HepG2 (cell line): ENCODE measurements around the gene FYTTD1. TPM values are rescaled to one million over a fixed set of nuclear protein-coding genes. Genes with fewer than 3 reads are reported as not detected.

Experiments used
- ARHGAP35 ChIP-seq: sonication (generic); formaldehyde crosslinking; IDR thresholded peaks from 2 replicates; pipeline ENCODE4 v1.9.0; 2022; ENCODE audit warnings: mild to moderate bottlenecking, inconsistent platforms, moderate library complexity, missing genetic modification reagents, borderline replicate concordance
- HDAC6 ChIP-seq: fragments of 200-600 bp; sonication (generic); IDR thresholded peaks from 2 replicates; pipeline ENCODE4 v1.7.0; 2017; ENCODE audit warnings: mild to moderate bottlenecking, antibody characterized with exemption, low read length, low read depth
- HNF4A ChIP-seq: sonication (generic); formaldehyde crosslinking; IDR thresholded peaks from 2 replicates; pipeline ENCODE4 v1.4.0; 2020; ENCODE audit warnings: missing genetic modification reagents
- HOXA5 ChIP-seq: sonication (generic); formaldehyde crosslinking; IDR thresholded peaks from 2 replicates; pipeline ENCODE4 v1.4.0; 2020; ENCODE audit warnings: missing genetic modification reagents
- IKZF4 ChIP-seq: sonication (generic); formaldehyde crosslinking; IDR thresholded peaks from 2 replicates; pipeline ENCODE4 v1.5.1; 2020; ENCODE audit warnings: borderline replicate concordance, mild to moderate bottlenecking, low read depth, missing genetic modification reagents; ENCODE audit errors: not compliant biosample characterization
- LCORL ChIP-seq, 2 experiments: fragments of 450-650 bp in 1 of 2; sonication (generic) in 1 of 2; formaldehyde crosslinking in 1 of 2; IDR thresholded peaks; 2 replicates each; pipeline versions ENCODE4 v1.5.0 to v1.6.1; 2017 to 2020; ENCODE audit warnings: antibody characterized with exemption in 1 of 2, missing genetic modification reagents in 1 of 2
- PLRG1 ChIP-seq: fragments of 450-650 bp; conservative IDR thresholded peaks from 2 replicates; pipeline ENCODE4 v1.6.1; 2016
- POLR2AphosphoS5 ChIP-seq: IDR thresholded peaks from 2 replicates; pipeline ENCODE4 v1.6.1; 2012; ENCODE audit warnings: low read depth, low read length
- RBAK ChIP-seq: sonication (generic); formaldehyde crosslinking; IDR thresholded peaks from 2 replicates; pipeline ENCODE4 v1.5.1; 2020; ENCODE audit warnings: mild to moderate bottlenecking, missing genetic modification reagents
- RBM22 ChIP-seq: fragments of 200-400 bp; formaldehyde crosslinking; optimal IDR thresholded peaks from 2 replicates; pipeline ENCODE3; 2017; ENCODE audit warnings: mild to moderate bottlenecking, low read length, moderate library complexity
- SNAI1 ChIP-seq: sonication (generic); formaldehyde crosslinking; IDR thresholded peaks from 2 replicates; pipeline ENCODE4 v1.5.0; 2020; ENCODE audit warnings: mild to moderate bottlenecking, missing genetic modification reagents, borderline replicate concordance
- TBL1XR1 ChIP-seq: fragments of 150-350 bp; IDR thresholded peaks from 2 replicates; pipeline ENCODE4 v1.6.1; 2014; ENCODE audit warnings: borderline replicate concordance, low read length; ENCODE audit not compliant: partially characterized antibody
- TOPORS ChIP-seq: sonication (generic); formaldehyde crosslinking; IDR thresholded peaks from 2 replicates; pipeline ENCODE4 v1.8.0; 2023; ENCODE audit warnings: mild to moderate bottlenecking, missing genetic modification reagents
- U2AF2 ChIP-seq: fragments of 200-400 bp; formaldehyde crosslinking; IDR thresholded peaks from 2 replicates; pipeline ENCODE4 v1.6.1; 2017; ENCODE audit warnings: low read depth, mild to moderate bottlenecking, low read length
- ZBTB3 ChIP-seq: sonication (generic); formaldehyde crosslinking; IDR thresholded peaks from 2 replicates; pipeline ENCODE4 v1.4.0; 2020; ENCODE audit warnings: low read depth, mild to moderate bottlenecking, moderate library complexity, missing genetic modification reagents, borderline replicate concordance
- ZBTB37 ChIP-seq: sonication (generic); formaldehyde crosslinking; IDR thresholded peaks from 2 replicates; pipeline ENCODE4 v1.4.0; 2020; ENCODE audit warnings: mild to moderate bottlenecking, missing genetic modification reagents
- ZNF124 ChIP-seq: sonication (generic); formaldehyde crosslinking; IDR thresholded peaks from 2 replicates; pipeline ENCODE4 v1.4.0; 2020; ENCODE audit warnings: missing genetic modification reagents
- ZNF232 ChIP-seq: sonication (generic); formaldehyde crosslinking; IDR thresholded peaks from 2 replicates; pipeline ENCODE4 v1.4.0; 2020; ENCODE audit warnings: missing genetic modification reagents, borderline replicate concordance
- ZNF468 ChIP-seq: sonication (generic); formaldehyde crosslinking; IDR thresholded peaks from 2 replicates; pipeline ENCODE4 v1.8.0; 2022; ENCODE audit warnings: mild to moderate bottlenecking, moderate library complexity, missing genetic modification reagents
- ZNF513 ChIP-seq: sonication (generic); formaldehyde crosslinking; conservative IDR thresholded peaks from 2 replicates; pipeline ENCODE4 v1.5.0; 2020; ENCODE audit warnings: missing genetic modification reagents
- ZNF615 ChIP-seq: sonication (generic); formaldehyde crosslinking; IDR thresholded peaks from 2 replicates; pipeline ENCODE4 v1.5.0; 2020; ENCODE audit warnings: mild to moderate bottlenecking, missing genetic modification reagents, borderline replicate concordance
- ZNF616 ChIP-seq: sonication (generic); formaldehyde crosslinking; IDR thresholded peaks from 2 replicates; pipeline ENCODE4 v1.5.0; 2020; ENCODE audit warnings: low read depth, mild to moderate bottlenecking, missing genetic modification reagents
- ZNF652 ChIP-seq: IDR thresholded peaks from 2 replicates; pipeline ENCODE4 v1.6.1; 2016; ENCODE audit warnings: low read depth, borderline replicate concordance
- ZNF800 ChIP-seq: sonication (generic); formaldehyde crosslinking; IDR thresholded peaks from 2 replicates; pipeline ENCODE4 v1.4.0; 2020; ENCODE audit warnings: missing genetic modification reagents
- polyA plus RNA-seq, 8 experiments: library from polyadenylated mRNA; depleted of rRNA in 3 of 8; stranded (reverse) in 7 of 8; unstranded in 1 of 8; fragments of >200 nt; fragmentation: Illumina TruSeq in 4 of 8; extraction: Trizol in 4 of 8; gene quantifications; 2 replicates each; pipeline versions ENCODE4 v1.2.1 to v1.2.3, GENCODE V29; 2011 to 2016; ENCODE audit warnings: low read depth in 4 of 8, missing spikeins in 1 of 8, mixed read lengths in 1 of 8; ENCODE audit not compliant: insufficient read depth in 1 of 8
- total RNA-seq, 5 experiments: library from RNA; depleted of rRNA; stranded (reverse); fragments of >200 nt; fragmentation: Illumina TruSeq; extraction: Trizol; gene quantifications; 2 replicates each; pipeline ENCODE4 v1.2.3, GENCODE V29; 2016; ENCODE audit warnings: low read depth in 1 of 5
- TF ChIP-seq, protein P1 (sequence below): sonication (generic); formaldehyde crosslinking; conservative IDR thresholded peaks from 2 replicates; pipeline ENCODE4 v1.4.0; 2020; ENCODE audit warnings: missing genetic modification reagents

The FYTTD1 gene
- total and polyA plus RNA-seq, 2 of the 13 experiments (the other 11 are each of a cell fraction or from before 2014, with no cell fraction given), result 6.5 to 28.8 TPM

DNA sequence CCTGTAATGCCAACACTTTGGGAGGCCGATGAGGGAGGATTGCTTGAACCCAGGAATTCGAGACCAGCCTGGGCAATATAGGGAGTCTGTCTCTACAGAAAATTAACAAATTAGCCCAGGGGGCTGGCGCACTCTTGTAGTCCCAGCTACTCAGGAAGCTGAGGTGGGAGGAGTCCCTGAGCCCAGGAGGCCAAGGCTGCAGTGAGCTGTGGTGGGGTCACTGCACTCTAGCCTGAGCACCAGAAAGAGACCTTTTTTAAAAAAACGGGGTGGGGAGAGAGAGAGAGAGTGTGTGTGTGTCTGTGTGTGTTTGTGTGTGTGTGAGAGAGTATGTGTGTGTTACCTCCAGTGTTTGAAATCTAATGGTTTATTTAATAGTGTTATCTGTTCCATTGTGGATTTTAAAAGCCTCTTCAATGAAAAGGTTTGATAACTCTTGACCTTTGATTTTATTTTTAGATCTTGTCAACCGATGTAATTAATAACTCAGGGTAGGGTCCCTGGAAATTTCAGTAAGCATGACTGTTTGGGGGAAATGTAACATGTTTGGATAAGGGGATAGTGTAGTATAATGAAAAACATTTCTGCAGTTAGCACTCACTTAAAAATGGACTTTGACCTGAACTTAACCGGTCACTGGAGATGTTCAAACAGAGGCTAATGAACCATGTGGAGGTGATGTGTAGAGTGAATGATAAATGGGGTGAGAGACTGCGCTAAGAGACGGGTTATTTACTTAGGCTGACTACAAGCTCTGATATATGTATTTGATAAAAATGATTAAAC is 71.1 kb downstream of the FYTTD1 start (continued):
- no peak for TF ChIP-seq ZBTB37 (CRISPR knock-in tag)
- no peak; the same call in 1 of the 2 replicates for TF ChIP-seq ZNF615 (CRISPR knock-in tag)
- no peak for TF ChIP-seq ZNF800 (CRISPR knock-in tag)
- no peak for TF ChIP-seq ZNF468
- TF ChIP-seq ZNF616 (CRISPR knock-in tag), result no peak
- TF ChIP-seq RBAK, result no peak
- TF ChIP-seq PLRG1, result no peak
- no peak for TF ChIP-seq U2AF2
- TF ChIP-seq SNAI1, result no peak
- no peak for TF ChIP-seq ARHGAP35 (CRISPR knock-in tag)
- TF ChIP-seq, protein P1, sequence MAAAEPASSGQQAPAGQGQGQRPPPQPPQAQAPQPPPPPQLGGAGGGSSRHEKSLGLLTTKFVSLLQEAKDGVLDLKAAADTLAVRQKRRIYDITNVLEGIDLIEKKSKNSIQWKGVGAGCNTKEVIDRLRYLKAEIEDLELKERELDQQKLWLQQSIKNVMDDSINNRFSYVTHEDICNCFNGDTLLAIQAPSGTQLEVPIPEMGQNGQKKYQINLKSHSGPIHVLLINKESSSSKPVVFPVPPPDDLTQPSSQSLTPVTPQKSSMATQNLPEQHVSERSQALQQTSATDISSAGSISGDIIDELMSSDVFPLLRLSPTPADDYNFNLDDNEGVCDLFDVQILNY (CRISPR knock-in tag), result no peak
- TF ChIP-seq ZNF232, result no peak
- TF ChIP-seq HOXA5 (CRISPR knock-in tag), result peak; percentile 98
- TF ChIP-seq TBL1XR1, result no peak
- peak; percentile 23; the same call in 1 of the 2 replicates for TF ChIP-seq ZBTB3 (CRISPR knock-in tag)
- TF ChIP-seq TOPORS, result no peak
- TF ChIP-seq LCORL (IDR thresholded peaks at IDR 0.05), result no peak
- peak; percentile 55 for TF ChIP-seq LCORL (CRISPR knock-in tag; IDR thresholded peaks at IDR 0.05)
- no peak; the same call in 1 of the 2 replicates for TF ChIP-seq ZNF124
- no peak for TF ChIP-seq HDAC6
- TF ChIP-seq ZNF652, result no peak
- peak; percentile 38 for TF ChIP-seq RBM22
- TF ChIP-seq POLR2AphosphoS5, result no peak
- TF ChIP-seq ZNF513, result no peak
- TF ChIP-seq HNF4A (CRISPR knock-in tag), result peak; percentile 94
- no peak for TF ChIP-seq IKZF4 (CRISPR knock-in tag)
